ENCODE results near the gene MTRF1L.

MTRF1L gene, protein sequence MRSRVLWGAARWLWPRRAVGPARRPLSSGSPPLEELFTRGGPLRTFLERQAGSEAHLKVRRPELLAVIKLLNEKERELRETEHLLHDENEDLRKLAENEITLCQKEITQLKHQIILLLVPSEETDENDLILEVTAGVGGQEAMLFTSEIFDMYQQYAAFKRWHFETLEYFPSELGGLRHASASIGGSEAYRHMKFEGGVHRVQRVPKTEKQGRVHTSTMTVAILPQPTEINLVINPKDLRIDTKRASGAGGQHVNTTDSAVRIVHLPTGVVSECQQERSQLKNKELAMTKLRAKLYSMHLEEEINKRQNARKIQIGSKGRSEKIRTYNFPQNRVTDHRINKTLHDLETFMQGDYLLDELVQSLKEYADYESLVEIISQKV

GRCh38 chr6:153002613-153003365 is at the start of gene MTRF1L:
TSS of gene MTRF1L (minus strand) at chr6:153002709. CDS start at chr6:153002685, 24 bp downstream.
- peak; percentile 94 for DNase-seq

- no peak for DNase-seq
These were observed 49.3 kb upstream of the MTRF1L start for GRCh38 chr6:153051801-153052200.

DNA sequence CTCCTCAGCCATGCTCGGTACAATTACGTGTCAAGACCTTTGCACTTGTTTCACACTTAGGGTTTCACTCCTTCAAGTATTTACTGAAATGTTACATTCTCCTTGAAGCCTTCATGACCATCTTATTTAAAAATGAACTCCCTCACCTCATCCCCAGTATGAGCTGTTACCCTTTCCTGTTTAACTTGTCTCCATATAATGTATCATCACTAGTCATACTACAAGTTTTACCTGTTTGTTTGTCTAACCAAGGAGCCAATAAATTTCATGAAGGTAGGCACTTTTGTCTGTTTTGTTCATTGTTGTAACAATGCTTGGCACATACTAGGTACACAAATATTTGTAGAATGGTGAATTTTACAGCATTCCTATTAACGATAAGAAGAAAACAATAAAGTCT is 46.1 kb upstream of the MTRF1L start:
- DNase-seq: no peak

DNA sequence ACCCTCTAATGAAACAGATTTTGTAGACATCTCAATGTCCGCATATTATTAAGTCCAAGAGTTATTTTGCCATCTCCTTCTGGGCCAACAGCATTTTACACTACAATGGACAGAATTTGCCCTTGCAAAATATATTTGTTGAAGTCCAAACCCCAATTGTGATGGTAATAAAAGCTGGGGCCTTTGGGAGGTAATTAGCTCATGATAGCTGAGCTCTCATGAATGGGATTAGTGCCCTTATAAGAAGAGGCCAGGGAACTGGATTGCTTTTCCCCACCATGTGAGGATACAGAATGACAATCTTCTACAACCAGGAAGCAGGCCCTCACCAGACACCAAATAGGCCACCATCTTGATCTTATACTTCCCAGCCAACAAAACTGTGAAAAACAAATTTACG is 44.9 kb upstream of the MTRF1L start:
- no peak for DNase-seq

DNA sequence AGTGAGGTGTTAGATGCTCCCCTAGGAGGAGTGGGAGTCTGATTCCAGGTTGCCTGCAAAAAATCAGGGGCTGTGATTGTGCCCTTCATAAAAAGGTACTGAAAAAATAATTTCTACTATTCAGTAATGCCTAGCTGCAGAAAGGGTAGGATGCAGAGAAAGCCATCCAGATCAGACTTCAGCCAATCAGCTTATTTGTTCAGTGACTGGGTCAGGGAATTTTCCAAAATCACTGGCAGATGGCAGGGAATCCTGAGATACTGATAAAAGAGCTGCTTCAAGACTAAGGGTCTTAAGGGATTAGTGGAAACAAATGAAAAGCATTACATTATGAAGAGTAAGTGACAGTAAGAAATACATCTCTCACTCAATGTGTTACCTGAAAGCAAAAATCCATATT is 42.8 kb upstream of the MTRF1L start:
- DNase-seq: no peak

DNA sequence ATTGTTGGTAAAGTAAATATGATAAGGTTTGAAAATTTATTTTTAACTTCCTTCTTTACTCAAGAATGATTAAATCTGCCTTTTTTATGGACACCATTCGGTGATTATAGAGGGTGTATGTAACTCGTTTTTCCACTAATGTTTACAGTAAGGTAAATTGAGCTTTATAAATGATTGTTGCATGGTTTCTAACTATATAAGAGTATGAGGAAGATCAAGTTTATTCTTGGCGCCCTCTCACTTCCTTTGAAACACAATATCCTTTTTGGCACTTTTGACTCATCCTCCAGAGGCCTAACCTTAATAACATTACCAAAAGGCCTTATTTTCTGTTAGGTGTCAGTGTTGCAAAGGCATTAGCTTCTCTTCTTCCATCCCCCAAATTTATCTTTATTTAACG is 41.8 kb upstream of the MTRF1L start:
- DNase-seq: no peak

- no peak for DNase-seq
These were observed 41.2 kb upstream of the MTRF1L start for GRCh38 chr6:153043719-153044118.

DNA sequence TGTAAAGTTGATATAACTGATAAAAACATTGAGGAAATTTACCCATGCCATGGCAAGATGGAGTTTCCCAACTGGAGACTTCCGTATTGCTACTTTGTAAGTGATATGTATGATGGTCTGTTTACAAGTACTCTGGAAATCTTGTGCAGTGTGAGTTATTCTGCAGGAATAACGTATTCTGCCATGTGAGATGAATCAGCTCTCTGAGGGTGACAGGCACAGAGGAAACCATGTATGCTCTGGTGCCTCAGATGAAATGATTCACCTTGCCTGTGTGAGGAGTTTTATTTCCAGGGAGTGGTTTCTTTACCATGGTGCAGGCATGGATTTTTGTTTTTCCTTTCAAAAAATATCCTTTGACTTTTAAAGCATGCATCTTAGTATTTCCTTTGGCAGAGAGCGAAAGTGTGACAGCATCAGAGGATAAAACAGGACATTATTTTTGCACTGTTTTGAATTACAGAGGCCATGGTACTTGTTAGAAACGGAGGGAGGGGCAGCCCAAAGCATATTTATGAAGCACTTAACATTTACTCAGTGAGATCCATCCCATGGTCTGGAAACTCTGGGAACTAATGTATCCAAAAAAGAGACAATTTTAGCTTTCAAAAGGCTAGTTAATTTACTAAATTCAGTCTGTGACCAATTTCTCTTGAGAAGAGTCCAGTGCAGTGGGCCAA is 36.0 kb upstream of the MTRF1L start:
- no peak for DNase-seq

GRCh38 chr6:153034139-153034538 is 31.6 kb upstream of the MTRF1L start:
- no peak for DNase-seq

GRCh38 chr6:153032255-153032882 is 29.9 kb upstream of the MTRF1L start:
- DNase-seq: no peak

GRCh38 chr6:153031335-153031955 is 28.9 kb upstream of the MTRF1L start:
- no peak for DNase-seq

GRCh38 chr6:153028963-153029362 is 26.5 kb upstream of the MTRF1L start:
- no peak for DNase-seq

DNA sequence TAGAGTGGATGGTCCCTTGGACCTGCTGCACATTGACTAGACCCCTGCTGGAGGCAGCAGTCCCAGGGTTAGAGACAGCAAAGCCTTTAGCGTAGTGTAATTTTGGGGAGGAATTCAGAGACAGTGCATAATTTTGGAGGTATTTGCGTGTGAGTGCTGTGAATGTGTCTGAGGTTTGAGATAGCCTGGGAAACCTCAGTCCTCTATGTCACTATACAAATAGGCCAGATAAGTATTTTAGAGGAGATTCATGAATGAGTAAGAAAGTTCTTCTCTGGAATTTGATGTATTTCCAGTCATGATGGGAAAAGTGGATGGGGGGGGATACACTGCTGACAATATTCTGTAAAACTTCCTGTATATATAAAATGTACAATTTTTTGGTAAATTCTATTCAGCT is 25.8 kb upstream of the MTRF1L start:
- no peak for DNase-seq

- DNase-seq: no peak
These were observed 25.0 kb upstream of the MTRF1L start for GRCh38 chr6:153027480-153027879.

DNA sequence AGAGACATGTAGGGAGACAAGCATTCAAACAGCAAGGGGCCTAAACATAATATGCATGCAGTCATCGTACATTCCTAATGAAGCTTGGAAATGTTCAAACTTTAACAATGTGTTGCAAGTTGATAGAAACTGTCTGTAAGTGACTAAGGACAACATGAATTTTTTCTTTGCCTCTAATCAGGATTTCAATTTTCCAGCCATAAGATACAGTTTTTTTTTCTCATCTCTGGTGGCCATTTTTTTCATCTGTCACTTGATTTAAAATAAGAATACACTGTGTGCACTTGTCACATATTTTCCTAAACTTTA is 22.2 kb upstream of the MTRF1L start:
- DNase-seq: no peak

- peak; percentile 45 for DNase-seq
These were observed 21.6 kb upstream of the MTRF1L start for GRCh38 chr6:153023977-153024708.

- DNase-seq: no peak
These were observed 15.8 kb upstream of the MTRF1L start for GRCh38 chr6:153018355-153018754.

- DNase-seq: no peak
These were observed 14.3 kb upstream of the MTRF1L start for GRCh38 chr6:153016846-153017245.

DNA sequence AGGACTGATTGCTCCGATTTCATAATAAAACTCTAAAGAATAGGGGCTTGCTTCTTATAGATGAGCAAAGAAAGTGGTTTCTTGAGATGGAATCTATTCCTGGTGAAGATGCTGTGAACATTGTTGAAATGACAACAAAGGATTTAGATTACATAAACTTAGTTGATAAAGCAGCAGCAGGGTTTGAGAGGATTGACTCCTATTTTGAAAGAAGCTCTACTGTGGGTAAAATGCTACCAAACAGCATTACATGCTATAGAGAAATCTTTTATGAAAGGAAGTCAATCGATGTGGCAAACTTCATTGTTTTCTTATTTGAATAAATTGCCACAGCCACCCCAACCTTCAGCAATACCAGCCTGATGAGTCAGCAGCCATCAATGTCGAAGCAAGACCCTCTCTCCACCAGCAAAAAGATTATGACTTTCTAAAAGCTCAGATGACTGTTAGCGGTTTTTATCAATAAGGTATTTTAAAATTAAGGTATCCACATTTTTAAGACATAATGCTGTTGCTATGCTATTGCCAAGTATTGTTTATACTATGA is 12.7 kb upstream of the MTRF1L start:
- no peak for DNase-seq

DNA sequence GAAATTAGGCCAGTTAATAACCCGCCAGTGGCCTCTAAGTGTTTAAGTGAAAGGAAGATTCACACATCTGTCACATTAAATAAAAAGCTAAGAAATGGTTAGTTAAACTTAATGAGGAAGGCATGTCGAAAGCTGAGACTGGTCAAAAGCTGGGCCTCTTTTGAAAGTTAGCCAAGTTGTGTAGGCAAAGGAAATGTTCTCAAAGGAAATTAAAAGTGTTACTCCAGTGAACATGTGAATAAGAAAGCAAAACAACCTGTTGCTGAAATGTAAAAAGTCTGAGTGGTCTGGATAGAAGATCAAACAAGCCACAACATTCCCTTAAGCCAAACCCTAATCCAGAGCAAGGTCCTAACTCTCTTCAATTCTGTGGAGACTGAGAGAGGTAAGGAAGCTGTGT is 10.9 kb upstream of the MTRF1L start:
- no peak for DNase-seq

DNA sequence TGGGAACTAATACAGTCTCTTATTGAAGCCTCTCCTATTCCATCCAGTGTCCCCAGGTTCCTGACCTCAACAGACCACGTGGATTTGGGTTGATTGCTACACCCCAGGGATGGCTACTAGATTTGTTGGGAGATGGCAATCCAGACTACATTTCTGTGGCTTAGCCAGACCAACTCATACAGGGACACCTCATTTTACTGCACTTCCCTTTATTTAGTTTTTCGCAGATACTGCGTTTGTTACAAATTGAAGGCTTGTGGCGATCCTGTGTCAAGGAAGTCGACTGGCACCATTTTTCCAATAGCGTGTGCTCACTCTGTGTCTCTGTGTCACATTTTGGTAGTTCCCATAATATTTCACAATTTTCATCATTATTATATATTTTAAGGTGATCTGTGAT is 10.3 kb upstream of the MTRF1L start:
- DNase-seq: no peak

DNA sequence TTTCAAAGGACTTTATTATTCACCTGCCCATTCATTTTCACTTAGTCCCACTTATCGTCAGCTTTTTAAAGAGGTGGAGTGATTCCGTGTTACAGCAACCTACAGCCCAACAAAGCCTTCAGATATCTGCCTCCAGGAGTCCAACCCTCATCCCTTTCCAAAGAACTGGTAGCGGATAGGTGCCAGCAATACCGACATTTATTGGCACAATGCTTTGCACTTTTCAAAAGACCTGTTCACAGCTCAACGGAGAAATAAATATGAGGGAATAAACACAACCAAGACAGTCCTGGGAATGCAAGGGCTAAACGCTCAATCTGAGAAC is 819 bp upstream of the MTRF1L start:
- no peak for DNase-seq

Measured in activated CD4-positive, alpha-beta T cell treated with anti-CD3 and anti-CD28 coated beads for 48 hours (primary cell).